GM18520 (cell line): ENCODE data around the gene GP2.

Experiments used
- ATAC-seq: cut with Tn5 transposase; IDR thresholded peaks from one replicate; pipeline ENCODE4 v1.9.1; 2021; ENCODE audit not compliant: unreplicated experiment

GP2 gene

DNA sequence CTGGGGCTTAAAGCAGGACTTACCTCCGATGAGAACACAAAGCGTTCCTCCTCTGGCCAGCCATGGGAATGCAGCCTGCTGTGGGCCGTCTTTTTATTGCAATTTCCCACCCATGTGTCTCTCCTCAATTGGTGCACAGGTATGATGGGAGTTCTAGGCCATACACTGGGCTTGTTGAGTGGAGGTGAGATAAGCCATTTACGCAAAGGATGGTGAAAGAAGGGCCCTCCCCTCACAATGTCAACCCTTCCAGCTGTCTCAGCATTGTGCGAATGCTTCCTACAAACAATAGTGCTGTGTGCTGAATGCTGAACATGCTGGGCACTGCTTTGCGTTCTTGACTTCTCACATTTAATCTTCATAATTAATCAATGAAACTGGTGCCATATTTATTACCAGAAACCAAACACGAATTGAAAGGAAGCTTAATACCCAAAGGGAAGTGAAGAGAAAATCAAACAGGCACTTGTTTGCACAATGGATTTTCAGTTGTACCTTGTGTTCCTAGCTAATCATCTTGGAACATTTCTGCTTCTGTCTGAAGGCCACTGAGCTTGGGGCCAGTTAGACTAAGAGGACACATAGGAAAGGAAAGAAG is at the start of gene GP2:
TSS of gene GP2 (minus strand) at position 70 of the 598 bp plus-strand sequence. CDS start 1,082 bp downstream, outside the sequence.
- no peak for ATAC-seq

- ATAC-seq = no peak
Measured at GRCh38 chr16:20372701-20373100, 45.4 kb upstream of the GP2 start.

- ATAC-seq = no peak
Measured at GRCh38 chr16:20369452-20370054, 42.2 kb upstream of the GP2 start.

DNA sequence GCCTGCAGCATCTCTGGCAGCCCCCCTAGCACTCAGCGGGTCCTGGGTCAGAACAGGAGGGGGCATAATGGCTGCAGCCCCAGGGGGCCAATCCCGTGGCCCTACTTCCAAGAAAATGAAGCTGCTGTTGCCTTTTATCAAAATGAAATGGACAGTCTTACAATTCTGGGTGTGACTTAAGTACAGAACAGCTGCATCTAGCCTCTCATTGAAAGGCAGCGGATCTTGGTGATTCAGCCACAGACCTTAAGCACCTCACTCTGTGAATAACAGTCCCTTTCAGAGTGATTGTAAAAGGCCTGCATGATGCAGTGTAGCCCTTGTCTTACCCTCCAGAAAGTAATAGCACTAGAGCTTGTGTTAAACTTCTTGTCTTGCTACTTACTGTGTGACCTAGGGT is 36.7 kb upstream of the GP2 start:
- no peak for ATAC-seq

DNA sequence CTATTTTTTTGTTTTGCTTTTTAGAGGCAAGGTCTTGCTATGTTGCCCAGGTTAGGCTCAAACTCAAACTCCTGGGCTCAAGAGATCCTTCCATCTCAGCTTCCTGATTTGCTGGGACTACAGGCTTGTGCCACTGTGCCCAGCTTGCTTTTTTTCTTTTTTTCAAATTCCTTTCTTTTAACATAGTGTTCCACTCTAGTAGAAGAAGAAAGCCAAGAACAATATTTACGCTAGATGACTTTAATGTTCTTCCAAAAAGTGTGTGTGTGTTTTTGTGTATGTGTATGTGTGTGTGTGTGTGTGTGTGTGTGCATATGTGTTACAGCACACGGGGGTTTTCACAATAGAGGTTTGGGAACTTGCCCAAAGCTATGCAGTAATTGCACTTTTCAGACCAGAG is 35.9 kb upstream of the GP2 start:
- ATAC-seq = no peak

- ATAC-seq = no peak
Measured at GRCh38 chr16:20359997-20360396, 32.7 kb upstream of the GP2 start.

- no peak for ATAC-seq
Measured at GRCh38 chr16:20355114-20355782, 27.9 kb upstream of the GP2 start.

DNA sequence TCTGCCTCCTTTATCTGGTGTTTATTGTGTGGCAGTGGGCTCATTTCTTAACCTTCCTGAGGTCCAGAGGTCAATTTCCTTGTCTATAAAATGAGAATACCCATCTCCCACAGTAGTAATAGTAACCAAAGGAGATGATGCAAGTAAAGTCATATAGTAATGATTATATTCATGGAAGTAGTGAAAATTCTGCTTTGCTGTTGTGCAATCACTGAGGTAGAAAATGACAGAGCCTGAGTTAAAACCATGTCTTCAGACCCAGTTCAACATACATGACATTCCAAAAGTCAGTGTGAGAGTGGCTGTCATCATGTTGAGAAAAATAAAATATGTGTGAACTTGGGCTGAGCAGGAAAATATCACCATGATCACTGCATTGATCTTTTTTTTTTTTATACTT is 26.1 kb upstream of the GP2 start:
- no peak for ATAC-seq

- ATAC-seq = no peak
Measured at GRCh38 chr16:20352615-20353014, 25.3 kb upstream of the GP2 start, which contains the start of gene UMOD. TSS of gene UMOD (minus strand) at chr16:20352715. CDS start at chr16:20350737, 1,978 bp downstream.

- ATAC-seq = no peak
Measured at GRCh38 chr16:20349615-20350014, 22.3 kb upstream of the GP2 start.

GRCh38 chr16:20348365-20349185 is 21.3 kb upstream of the GP2 start:
- no peak for ATAC-seq

- ATAC-seq = no peak
Measured at GRCh38 chr16:20347666-20348364, 20.5 kb upstream of the GP2 start.

- ATAC-seq = no peak
Measured at GRCh38 chr16:20344611-20345010, 17.3 kb upstream of the GP2 start.

DNA sequence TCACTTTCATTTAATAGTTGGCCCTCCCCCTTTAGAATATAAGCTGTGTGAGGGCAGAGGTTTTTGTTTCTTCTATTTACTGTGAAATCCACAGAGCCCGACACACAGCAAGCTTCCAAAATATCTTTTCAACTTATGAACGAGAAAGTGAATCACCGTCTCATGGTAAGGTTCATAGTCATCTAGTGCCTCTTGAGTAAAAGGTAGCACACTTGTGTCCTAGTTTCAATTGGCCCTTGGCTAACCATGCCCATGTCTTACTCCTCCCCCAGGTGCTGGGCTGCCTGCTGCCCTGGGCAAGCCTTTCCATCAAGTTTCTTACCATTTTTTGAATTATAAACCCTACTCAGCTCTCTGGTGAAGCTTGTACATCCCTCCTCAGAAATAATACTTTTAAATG is 12.4 kb upstream of the GP2 start:
- no peak for ATAC-seq

GRCh38 chr16:20336955-20337354 is 9.6 kb upstream of the GP2 start:
- no peak for ATAC-seq

- no peak for ATAC-seq
Measured at GRCh38 chr16:20334396-20334795, 7.1 kb upstream of the GP2 start.

DNA sequence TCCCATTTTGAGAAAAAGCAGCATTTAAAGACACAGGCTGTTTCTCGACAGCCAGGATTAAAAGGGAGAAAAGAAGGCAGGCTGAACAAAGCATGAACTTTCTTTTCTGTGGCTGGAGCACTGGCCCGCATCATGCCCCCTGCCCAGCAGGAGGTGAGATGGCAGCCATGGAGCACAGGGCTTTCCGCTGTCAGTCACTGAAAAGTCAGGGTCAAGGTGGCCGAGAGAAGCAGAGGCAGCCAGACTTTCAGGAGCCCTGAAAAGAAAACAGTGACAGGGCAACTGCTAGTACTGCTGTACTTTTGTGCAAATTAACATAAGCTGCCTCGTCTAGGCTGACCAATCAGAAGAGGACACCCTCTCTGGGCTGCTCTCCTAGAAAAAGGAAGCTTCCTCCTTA is 5.8 kb upstream of the GP2 start:
- ATAC-seq = no peak

- ATAC-seq = no peak
Measured at GRCh38 chr16:20332411-20332810, 5.1 kb upstream of the GP2 start.

DNA sequence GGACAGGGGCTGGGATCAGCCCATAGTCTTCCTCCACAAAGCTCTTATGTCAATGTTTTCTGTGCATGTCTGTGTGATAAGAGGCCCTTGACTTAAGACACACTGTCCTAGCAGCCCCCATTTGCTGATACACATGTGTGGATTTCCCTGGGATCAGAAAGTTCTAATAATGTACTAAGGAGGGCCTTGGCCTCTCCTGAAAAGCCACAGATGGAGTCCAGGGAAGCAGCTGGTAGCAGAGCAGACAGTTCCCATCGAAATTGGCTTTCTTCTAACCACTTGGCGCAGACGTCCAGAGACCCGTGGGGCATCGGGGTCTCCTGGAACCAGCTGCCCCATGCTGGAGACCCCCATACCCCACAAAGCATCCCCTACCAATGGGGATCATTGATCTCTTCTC is 4.3 kb upstream of the GP2 start:
- no peak for ATAC-seq

GRCh38 chr16:20329392-20330138 is 2.3 kb upstream of the GP2 start:
- ATAC-seq = no peak
